ENCODE results near the gene FMN2.

Gene FMN2

GRCh38 chr1:240091614-240092300, at the start of gene FMN2:
FMN2 (plus strand) TSS chr1:240091883; CDS start chr1:240092110, 227 bp downstream.
- peak within 1 kb of the TSS; percentile 43 for H3K4me3 ChIP-seq (ENCODE audit: low read depth, low read length)
- no peak for DNase-seq (ENCODE audit: low read depth)
- no peak for TF ChIP-seq CTCF (conservative IDR thresholded peaks at IDR 0.05; ENCODE audit: low read depth, low read length)

GRCh38 chr1:240044620-240045019, 47.1 kb upstream of the FMN2 start:
- TF ChIP-seq CTCF (conservative IDR thresholded peaks at IDR 0.05; ENCODE audit: low read depth, low read length), result no peak
- DNase-seq (ENCODE audit: low read depth), result no peak

GRCh38 chr1:240046000-240046399, 45.7 kb upstream of the FMN2 start:
- no peak for DNase-seq (ENCODE audit: low read depth)
- no peak overlapping the region for H3K4me3 ChIP-seq (ENCODE audit: low read depth, low read length)
- no peak for TF ChIP-seq CTCF (conservative IDR thresholded peaks at IDR 0.05; ENCODE audit: low read depth, low read length)

More at GRCh38 chr1:240044620-240045019, 47.1 kb upstream of the FMN2 start:
- no peak overlapping the region for H3K4me3 ChIP-seq (ENCODE audit: low read depth, low read length)

GRCh38 chr1:240054109-240054701, 37.5 kb upstream of the FMN2 start:
- TF ChIP-seq CTCF (conservative IDR thresholded peaks at IDR 0.05; ENCODE audit: low read depth, low read length), result no peak
- no peak overlapping the region for H3K4me3 ChIP-seq (ENCODE audit: low read depth, low read length)
- DNase-seq (ENCODE audit: low read depth), result no peak

- DNase-seq (ENCODE audit: low read depth), result no peak
- H3K4me3 ChIP-seq (ENCODE audit: low read depth, low read length), result no peak overlapping the region
- TF ChIP-seq CTCF (conservative IDR thresholded peaks at IDR 0.05; ENCODE audit: low read depth, low read length), result no peak
Observed at GRCh38 chr1:240055936-240056335, 35.7 kb upstream of the FMN2 start.

- no peak for TF ChIP-seq CTCF (conservative IDR thresholded peaks at IDR 0.05; ENCODE audit: low read depth, low read length)
- DNase-seq (ENCODE audit: low read depth), result no peak
- H3K4me3 ChIP-seq (ENCODE audit: low read depth, low read length), result no peak overlapping the region
Observed at GRCh38 chr1:240056350-240056749, 35.3 kb upstream of the FMN2 start.

- DNase-seq (ENCODE audit: low read depth), result no peak
- TF ChIP-seq CTCF (conservative IDR thresholded peaks at IDR 0.05; ENCODE audit: low read depth, low read length), result no peak
- no peak overlapping the region for H3K4me3 ChIP-seq (ENCODE audit: low read depth, low read length)
Observed at GRCh38 chr1:240058049-240058448, 33.6 kb upstream of the FMN2 start.

All from choroid plexus epithelial cell (primary cell).